Caco-2 (cell line): Measurements from ENCODE around the gene CATSPER1. TPM values are rescaled to one million over a fixed set of nuclear protein-coding genes. Genes with fewer than 3 reads are reported as not detected.
A peak's percentile ranks its signal among the peaks of the same experiment; 100 is the strongest.

Experiments used
- BruUV-seq: library from RNA; stranded (reverse); fragments of 400-500 nt; replicated peaks from 2 replicates; lab custom pipeline; 2021; lab: Mats Ljungman, UMichigan
- CTCF ChIA-PET: fragments of 300-600 bp; sonication (Branson Sonifier 250); formaldehyde crosslinking; loops from one replicate; lab custom pipeline; 2022; ENCODE audit warnings: antibody characterized with exemption; lab: Charles Lee
- POLR2A ChIA-PET: fragments of 300-600 bp; sonication (Branson Sonifier 250); formaldehyde crosslinking; loops from one replicate; lab custom pipeline; 2022; ENCODE audit warnings: antibody characterized with exemption; lab: Charles Lee
- DNase-seq, 2 experiments: peaks; one replicate each; pipeline versions ENCODE4 v3.0.0 to v3.0.0-alpha.2; 2020 to 2022
- H3K27me3 ChIP-seq: replicated peaks from 2 replicates; pipeline ENCODE4 v1.6.0; 2011; ENCODE audit warnings: low read length; ENCODE audit not compliant: control insufficient read depth, insufficient read depth
- H3K36me3 ChIP-seq: 2 replicates; pipeline ENCODE4 v1.5.1; 2011; ENCODE audit warnings: low read length; ENCODE audit not compliant: control insufficient read depth, insufficient read depth
- H3K4me1 ChIP-seq: fragments of 250-450 bp; sonication (Bioruptor Pico); 2 replicates; pipeline ENCODE4 v1.5.1; 2020; ENCODE audit warnings: mild to moderate bottlenecking
- H3K4me3 ChIP-seq: 2 replicates; pipeline ENCODE4 v1.5.1; 2011; ENCODE audit warnings: low read depth, mild to moderate bottlenecking, control low read depth, low read length
- H3K9me3 ChIP-seq: fragments of 250-450 bp; sonication (Bioruptor Pico); 2 replicates; pipeline ENCODE4 v1.5.1; 2020; ENCODE audit warnings: mild to moderate bottlenecking, moderate library complexity
- H3K27ac Mint-ChIP-seq: one replicate; pipeline ENCODE4 v1.8.0; 2022; ENCODE audit warnings: mixed read lengths; ENCODE audit not compliant: unreplicated experiment
- H3K27me3 Mint-ChIP-seq: one replicate; pipeline ENCODE4 v1.8.0; 2022; ENCODE audit warnings: mixed read lengths; ENCODE audit not compliant: insufficient read depth, unreplicated experiment
- H3K36me3 Mint-ChIP-seq: one replicate; pipeline ENCODE4 v1.8.0; 2022; ENCODE audit warnings: mild to moderate bottlenecking, mixed read lengths; ENCODE audit not compliant: insufficient read depth, unreplicated experiment
- H3K4me1 Mint-ChIP-seq: one replicate; pipeline ENCODE4 v1.8.0; 2022; ENCODE audit warnings: low read depth, mixed read lengths; ENCODE audit not compliant: unreplicated experiment
- H3K4me3 Mint-ChIP-seq: one replicate; pipeline ENCODE4 v1.8.0; 2022; ENCODE audit warnings: mild to moderate bottlenecking, moderate library complexity, mixed read lengths; ENCODE audit not compliant: unreplicated experiment
- H3K9me3 Mint-ChIP-seq: one replicate; pipeline ENCODE4 v1.8.0; 2022; ENCODE audit warnings: mixed read lengths; ENCODE audit not compliant: unreplicated experiment
- intact Hi-C: fragments of 100-400 bp; cut with micrococcal nuclease; formaldehyde crosslinking; loops from one replicate; pipeline ENCODE4 v1.10.0; 2022; ENCODE audit not compliant: unreplicated experiment
- total RNA-seq: library from RNA; stranded (reverse); gene quantifications from 2 replicates; pipeline ENCODE4 v1.2.3, GENCODE V29; 2022
- TF ChIP-seq, protein P1 (sequence below), 2 experiments: fragments of 200-600 bp in 1 of 2; IDR thresholded peaks; 1 replicate in 1 of 2; 2 replicates in 1 of 2; pipeline versions ENCODE4 v1.5.1 to v1.8.0; 2011 to 2022; ENCODE audit warnings: antibody characterized with exemption in 1 of 2, control low read depth in 1 of 2, inconsistent platforms in 1 of 2, low read depth in 1 of 2, low read length in 1 of 2, mild to moderate bottlenecking in 1 of 2, moderate library complexity in 1 of 2; ENCODE audit not compliant: insufficient read depth in 1 of 2, severe bottlenecking in 1 of 2, unreplicated experiment in 1 of 2

CATSPER1 gene
- total RNA-seq, 1 experiment from 2014 or later, result not detected

DNA sequence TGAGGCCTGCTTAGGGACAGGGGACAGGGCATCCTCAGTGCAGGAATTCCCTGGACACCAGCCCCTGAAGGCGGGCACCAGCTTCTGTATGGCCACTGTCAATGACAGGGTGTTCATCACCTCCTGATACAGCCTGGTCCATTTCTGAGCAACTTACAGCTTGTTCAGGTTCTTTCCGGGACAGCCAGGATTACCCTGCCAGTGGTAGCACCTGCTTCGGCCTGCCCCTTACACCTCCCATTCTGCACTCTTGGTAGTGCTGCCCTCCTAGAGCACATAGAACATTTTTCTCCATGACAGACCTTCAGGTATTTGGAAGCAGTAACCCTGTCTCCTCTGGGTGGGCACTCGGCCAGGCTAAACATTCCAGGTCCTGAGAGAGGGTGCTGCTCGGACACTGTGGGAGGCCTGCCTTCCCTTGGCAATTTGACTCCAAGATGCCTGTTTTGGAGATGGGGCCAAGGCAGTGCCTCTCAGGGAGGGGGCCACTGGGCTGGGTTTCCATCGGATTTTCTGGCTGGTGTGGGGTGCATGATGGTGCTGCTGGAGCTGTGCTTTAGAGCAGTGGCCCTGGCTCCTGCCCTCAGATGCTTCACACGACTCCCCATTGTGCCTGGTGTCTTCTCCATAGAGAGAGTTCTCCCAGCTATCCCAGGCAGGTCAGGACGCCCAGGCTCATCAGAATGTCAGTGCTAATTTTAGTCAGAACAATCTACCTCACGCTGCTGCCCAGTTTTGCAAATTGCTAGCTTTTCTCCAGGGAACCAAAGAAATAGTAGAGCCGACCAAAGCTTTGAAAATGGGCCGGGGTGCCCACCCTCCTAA, 21.5 kb upstream of the CATSPER1 start:
- Histone ChIP-seq H3K36me3 (no peaks in the 10 kb centered on the region), H3K4me3 (no peak overlapping the region), H3K27me3 (no peaks in the 10 kb centered on the region), H3K9me3 (no peaks in the 10 kb centered on the region), H3K4me1 (peaks cover 11% of the 10 kb centered on the region)
- no peak overlapping the region for H3K4me3 Mint-ChIP-seq
- CTCF ChIA-PET, result interaction anchor here (0.6 kb wide), 1 partner anchor 21 kb away, joined by 3 read pairs; no protein-coding TSS in a partner anchor
- DNase-seq, result no peak
- no peaks in the 10 kb centered on the region for H3K9me3 Mint-ChIP-seq
- TF ChIP-seq, protein P1, sequence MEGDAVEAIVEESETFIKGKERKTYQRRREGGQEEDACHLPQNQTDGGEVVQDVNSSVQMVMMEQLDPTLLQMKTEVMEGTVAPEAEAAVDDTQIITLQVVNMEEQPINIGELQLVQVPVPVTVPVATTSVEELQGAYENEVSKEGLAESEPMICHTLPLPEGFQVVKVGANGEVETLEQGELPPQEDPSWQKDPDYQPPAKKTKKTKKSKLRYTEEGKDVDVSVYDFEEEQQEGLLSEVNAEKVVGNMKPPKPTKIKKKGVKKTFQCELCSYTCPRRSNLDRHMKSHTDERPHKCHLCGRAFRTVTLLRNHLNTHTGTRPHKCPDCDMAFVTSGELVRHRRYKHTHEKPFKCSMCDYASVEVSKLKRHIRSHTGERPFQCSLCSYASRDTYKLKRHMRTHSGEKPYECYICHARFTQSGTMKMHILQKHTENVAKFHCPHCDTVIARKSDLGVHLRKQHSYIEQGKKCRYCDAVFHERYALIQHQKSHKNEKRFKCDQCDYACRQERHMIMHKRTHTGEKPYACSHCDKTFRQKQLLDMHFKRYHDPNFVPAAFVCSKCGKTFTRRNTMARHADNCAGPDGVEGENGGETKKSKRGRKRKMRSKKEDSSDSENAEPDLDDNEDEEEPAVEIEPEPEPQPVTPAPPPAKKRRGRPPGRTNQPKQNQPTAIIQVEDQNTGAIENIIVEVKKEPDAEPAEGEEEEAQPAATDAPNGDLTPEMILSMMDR (IDR thresholded peaks at IDR 0.05; ENCODE audit: insufficient read depth in 1 of 2, low read depth in 1 of 2, low read length in 1 of 2, severe bottlenecking in 1 of 2, unreplicated experiment in 1 of 2), result no peak
- intact Hi-C loops, result no loop called here
- peaks cover 8% of the 10 kb centered on the region for H3K36me3 Mint-ChIP-seq
- H3K27ac Mint-ChIP-seq, result no peak overlapping the region
- BruUV-seq, result no TSS peak
- no peaks in the 10 kb centered on the region for H3K27me3 Mint-ChIP-seq
- POLR2A ChIA-PET, result no interaction called here
- peaks cover 7% of the 10 kb centered on the region for H3K4me1 Mint-ChIP-seq

DNA sequence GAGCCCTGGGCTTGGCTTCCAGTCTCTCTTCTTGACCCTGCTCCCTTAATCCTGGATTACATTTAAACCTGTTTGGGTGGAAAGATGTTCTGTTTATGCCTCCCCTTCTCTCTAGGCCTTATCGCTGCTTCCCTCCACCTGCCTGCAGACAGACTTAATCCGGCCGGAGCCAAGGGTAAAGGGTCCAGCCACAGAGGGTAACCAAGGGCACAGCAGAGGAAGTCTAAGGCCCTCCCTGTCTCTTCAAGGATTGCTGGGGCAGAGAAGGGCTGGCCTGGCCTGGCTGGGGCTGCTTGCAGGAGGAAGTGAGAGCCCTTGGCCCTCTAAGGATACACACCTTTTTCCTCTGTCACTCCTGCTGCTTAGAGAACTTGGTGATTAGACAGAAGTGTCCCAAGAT, 20.6 kb upstream of the CATSPER1 start:
- CTCF ChIA-PET, result no interaction called here
- no peaks in the 10 kb centered on the region for H3K27me3 Mint-ChIP-seq
- H3K9me3 Mint-ChIP-seq, result no peaks in the 10 kb centered on the region
- no peak overlapping the region for H3K4me3 ChIP-seq
- TF ChIP-seq, protein P1 (IDR thresholded peaks at IDR 0.05; ENCODE audit: insufficient read depth in 1 of 2, low read depth in 1 of 2, low read length in 1 of 2, severe bottlenecking in 1 of 2, unreplicated experiment in 1 of 2), result no peak
- no TSS peak for BruUV-seq
- H3K27ac Mint-ChIP-seq, result no peak overlapping the region
- H3K4me3 Mint-ChIP-seq, result no peak overlapping the region
- H3K4me1 Mint-ChIP-seq, result peaks cover 7% of the 10 kb centered on the region
- DNase-seq, result no peak
- H3K4me1 ChIP-seq, result peaks cover 11% of the 10 kb centered on the region
- no peaks in the 10 kb centered on the region for H3K36me3 Mint-ChIP-seq
- H3K36me3 ChIP-seq, result no peaks in the 10 kb centered on the region
- POLR2A ChIA-PET, result no interaction called here
- H3K27me3 ChIP-seq, result no peaks in the 10 kb centered on the region
- intact Hi-C loops, result no loop called here
- no peaks in the 10 kb centered on the region for H3K9me3 ChIP-seq

DNA sequence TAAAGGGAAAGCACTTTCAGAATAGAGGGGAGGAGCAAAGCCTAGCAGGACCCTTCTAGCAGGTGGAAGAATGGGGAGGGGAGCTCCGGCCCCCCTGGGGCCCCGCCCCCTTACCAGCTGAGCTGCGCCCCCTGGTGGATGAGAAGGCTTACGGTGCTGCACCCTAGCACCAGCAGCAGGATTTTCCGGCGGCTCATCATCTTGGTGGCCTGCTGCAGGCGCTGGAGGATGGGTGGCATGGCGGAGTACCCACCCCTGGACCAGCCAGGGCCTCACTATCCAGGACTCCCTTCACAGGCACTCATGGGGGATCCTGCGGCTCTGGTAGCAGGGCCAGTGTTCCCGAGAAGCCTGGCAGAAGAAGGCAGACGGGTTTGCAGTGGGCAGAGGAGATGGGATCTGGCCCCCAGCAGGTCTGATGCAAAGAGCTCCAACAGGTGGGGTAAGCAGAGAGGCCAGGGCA, 18.9 kb upstream of the CATSPER1 start:
- Histone ChIP-seq H3K4me1 (0 out of 2 replicates have a peak, but pooled peaks cover 4% of the 10 kb centered on the region), H3K27me3 (no peaks in the 10 kb centered on the region), H3K36me3 (no peaks in the 10 kb centered on the region), H3K9me3 (no peaks in the 10 kb centered on the region), H3K4me3 (no peak overlapping the region)
- H3K4me3 Mint-ChIP-seq, result peak overlapping the region; percentile 12
- TF ChIP-seq, protein P1 (IDR thresholded peaks at IDR 0.05; ENCODE audit: insufficient read depth in 1 of 2, low read depth in 1 of 2, low read length in 1 of 2, severe bottlenecking in 1 of 2, unreplicated experiment in 1 of 2), result peak; percentile 93 to 96
- no TSS peak for BruUV-seq
- H3K4me1 Mint-ChIP-seq, result no peaks in the 10 kb centered on the region
- no peaks in the 10 kb centered on the region for H3K9me3 Mint-ChIP-seq
- ChIA-PET POLR2A (no interaction called here), CTCF (interaction anchor here (0.6 to 1.7 kb wide), 11 partner anchors 13 to 155 kb away, joined by 3 to 8 read pairs (median 3); partner anchors contain the start of gene CCDC85B)
- DNase-seq, result peak; percentile 75 to 87
- no peaks in the 10 kb centered on the region for H3K36me3 Mint-ChIP-seq
- no peaks in the 10 kb centered on the region for H3K27me3 Mint-ChIP-seq
- intact Hi-C loops, result no loop called here
- H3K27ac Mint-ChIP-seq, result no peak overlapping the region
